OCI-LY1 (cell line): ENCODE results near the gene FAF1.

ENCODE experiments used
- H2AFZ ChIP-seq: fragments of 200-600 bp; sonication (generic), shearing (Covaris generic); 2 replicates; pipeline ENCODE4 v1.6.0; 2014; ENCODE audit warnings: antibody characterized with exemption, mild to moderate bottlenecking, low read length
- H3F3A ChIP-seq: fragments of 200-600 bp; sonication (generic), shearing (Covaris generic); 2 replicates; pipeline ENCODE4 v1.6.0; 2014; ENCODE audit warnings: mild to moderate bottlenecking, antibody characterized with exemption, low read length, moderate library complexity; ENCODE audit not compliant: insufficient read depth
- H3K27ac ChIP-seq: fragments of 200-600 bp; sonication (generic); 2 replicates; pipeline ENCODE4 v1.5.1; 2014; ENCODE audit warnings: low read length, mixed run types, mild to moderate bottlenecking, low read depth; ENCODE audit not compliant: poor library complexity, severe bottlenecking
- H3K27me3 ChIP-seq: fragments of 200-600 bp; sonication (generic); 2 replicates; pipeline ENCODE4 v1.6.0; 2014; ENCODE audit warnings: antibody characterized with exemption, mild to moderate bottlenecking, low read length, moderate library complexity; ENCODE audit not compliant: insufficient read depth
- H3K36me3 ChIP-seq: fragments of 200-600 bp; sonication (generic); 2 replicates; pipeline ENCODE4 v1.6.1; 2014; ENCODE audit warnings: mild to moderate bottlenecking, antibody characterized with exemption, low read length, moderate library complexity, mixed read lengths; ENCODE audit not compliant: insufficient read depth
- H3K4me1 ChIP-seq: fragments of 200-600 bp; sonication (generic); 2 replicates; pipeline ENCODE4 v1.5.1; 2014; ENCODE audit warnings: mild to moderate bottlenecking, low read length, moderate library complexity; ENCODE audit not compliant: insufficient read depth, severe bottlenecking
- H3K4me2 ChIP-seq: fragments of 200-600 bp; sonication (generic), shearing (Covaris generic); 2 replicates; pipeline ENCODE4 v1.6.1; 2014; ENCODE audit warnings: low read length
- H3K4me3 ChIP-seq: fragments of 200-600 bp; sonication (generic); 2 replicates; pipeline ENCODE4 v1.5.1; 2014; ENCODE audit warnings: low read length, low read depth, mild to moderate bottlenecking, mixed read lengths; ENCODE audit not compliant: poor library complexity, severe bottlenecking
- H3K79me2 ChIP-seq: fragments of 200-600 bp; shearing (Covaris generic); 2 replicates; pipeline ENCODE4 v1.6.1; 2016; ENCODE audit warnings: mixed run types, low read length, mixed read lengths; ENCODE audit not compliant: insufficient read depth
- H3K9ac ChIP-seq: fragments of 200-600 bp; sonication (generic), shearing (Covaris generic); 2 replicates; pipeline ENCODE4 v1.6.1; 2014; ENCODE audit warnings: mild to moderate bottlenecking, low read length, mixed read lengths
- H3K9me2 ChIP-seq: fragments of 200-600 bp; sonication (generic), shearing (Covaris generic); 2 replicates; pipeline ENCODE4 v1.6.1; 2014; ENCODE audit warnings: low read depth, mild to moderate bottlenecking, low read length, mixed read lengths
- H3K9me3 ChIP-seq: fragments of 200-600 bp; shearing (Covaris generic); 2 replicates; pipeline ENCODE4 v1.6.1; 2014; ENCODE audit warnings: low read length, mixed read lengths
- H4K20me1 ChIP-seq: fragments of 200-600 bp; sonication (generic), shearing (Covaris generic); 2 replicates; pipeline ENCODE4 v1.6.0; 2016; ENCODE audit warnings: mild to moderate bottlenecking, low read length; ENCODE audit not compliant: insufficient read depth
- EZH2 ChIP-seq: fragments of 200-600 bp; sonication (generic), shearing (Covaris generic); IDR thresholded peaks from 2 replicates; pipeline ENCODE4 v1.8.0; 2017; ENCODE audit warnings: borderline replicate concordance, mixed run types, mild to moderate bottlenecking, antibody characterized with exemption, low read length, moderate library complexity, mixed read lengths
- TF ChIP-seq, protein P1 (sequence below): fragments of 200-600 bp; sonication (generic), shearing (Covaris generic); IDR thresholded peaks from 2 replicates; pipeline ENCODE4 v1.5.1; 2017; ENCODE audit warnings: mild to moderate bottlenecking, antibody characterized with exemption, low read length, moderate library complexity, mixed read lengths

FAF1 gene

DNA sequence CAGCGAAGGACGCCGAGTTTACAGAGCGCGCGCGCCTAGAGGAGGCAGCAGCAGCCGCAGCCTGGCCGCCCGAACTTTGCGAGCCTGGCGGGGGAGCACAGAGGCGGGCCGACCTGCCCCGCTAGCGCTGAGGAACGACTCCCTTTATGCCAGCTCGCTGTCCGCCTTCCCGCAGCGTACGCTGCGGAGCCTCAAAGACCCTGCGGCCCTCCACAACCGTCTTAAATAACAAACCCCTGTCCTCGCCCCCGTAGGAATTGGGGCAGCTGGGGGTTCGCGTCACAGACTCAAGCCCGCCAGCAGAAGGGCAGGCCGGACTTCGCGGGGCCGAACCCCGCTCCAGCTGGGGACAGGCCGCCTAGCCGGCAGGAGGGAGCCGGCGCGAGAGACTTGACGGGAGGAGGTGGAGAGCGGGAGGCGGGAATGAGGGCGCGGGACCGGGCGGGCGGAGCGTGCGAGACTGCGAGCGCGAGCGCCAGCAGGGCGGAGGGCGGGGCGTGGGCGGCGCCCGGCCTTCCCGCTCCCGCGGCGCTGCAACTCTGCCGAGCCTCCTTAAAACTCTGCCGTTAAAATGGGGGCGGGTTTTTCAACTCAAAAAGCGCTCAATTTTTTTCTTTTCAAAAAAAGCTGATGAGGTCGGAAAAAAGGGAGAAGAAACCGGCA is 8.2 kb upstream of the FAF1 start:
- Histone ChIP-seq H3K9me2 (no peaks in the 10 kb centered on the region), H3K27me3 (no peaks in the 10 kb centered on the region), H2AFZ (no peak overlapping the region), H3K4me2 (peak overlapping the region; percentile 89), H3K4me1 (peaks cover 21% of the 10 kb centered on the region), H3K79me2 (peaks cover 44% of the 10 kb centered on the region), H3K9me3 (no peaks in the 10 kb centered on the region), H4K20me1 (no peaks in the 10 kb centered on the region), H3K4me3 (peak overlapping the region; percentile 89), H3K27ac (peak overlapping the region; percentile 95), H3K9ac (peak overlapping the region; percentile 99), H3F3A (no peaks in the 10 kb centered on the region), H3K36me3 (peaks cover 28% of the 10 kb centered on the region)
- TF ChIP-seq, protein P1, sequence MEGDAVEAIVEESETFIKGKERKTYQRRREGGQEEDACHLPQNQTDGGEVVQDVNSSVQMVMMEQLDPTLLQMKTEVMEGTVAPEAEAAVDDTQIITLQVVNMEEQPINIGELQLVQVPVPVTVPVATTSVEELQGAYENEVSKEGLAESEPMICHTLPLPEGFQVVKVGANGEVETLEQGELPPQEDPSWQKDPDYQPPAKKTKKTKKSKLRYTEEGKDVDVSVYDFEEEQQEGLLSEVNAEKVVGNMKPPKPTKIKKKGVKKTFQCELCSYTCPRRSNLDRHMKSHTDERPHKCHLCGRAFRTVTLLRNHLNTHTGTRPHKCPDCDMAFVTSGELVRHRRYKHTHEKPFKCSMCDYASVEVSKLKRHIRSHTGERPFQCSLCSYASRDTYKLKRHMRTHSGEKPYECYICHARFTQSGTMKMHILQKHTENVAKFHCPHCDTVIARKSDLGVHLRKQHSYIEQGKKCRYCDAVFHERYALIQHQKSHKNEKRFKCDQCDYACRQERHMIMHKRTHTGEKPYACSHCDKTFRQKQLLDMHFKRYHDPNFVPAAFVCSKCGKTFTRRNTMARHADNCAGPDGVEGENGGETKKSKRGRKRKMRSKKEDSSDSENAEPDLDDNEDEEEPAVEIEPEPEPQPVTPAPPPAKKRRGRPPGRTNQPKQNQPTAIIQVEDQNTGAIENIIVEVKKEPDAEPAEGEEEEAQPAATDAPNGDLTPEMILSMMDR, result peak; percentile 31
- no peak for TF ChIP-seq EZH2

- Histone ChIP-seq H4K20me1 (no peaks in the 10 kb centered on the region), H3K4me3 (peak overlapping the region; percentile 89), H2AFZ (0 out of 2 replicates have a peak overlapping the region, but pooled peaks have one; percentile 8), H3K27ac (peak overlapping the region; percentile 95), H3K4me2 (peak overlapping the region; percentile 89), H3K27me3 (no peaks in the 10 kb centered on the region), H3K79me2 (peaks cover 37% of the 10 kb centered on the region), H3K36me3 (peaks cover 21% of the 10 kb centered on the region), H3F3A (no peaks in the 10 kb centered on the region), H3K9ac (peak overlapping the region; percentile 99), H3K4me1 (peaks cover 15% of the 10 kb centered on the region), H3K9me2 (no peaks in the 10 kb centered on the region), H3K9me3 (no peaks in the 10 kb centered on the region)
- no peak for TF ChIP-seq EZH2
- TF ChIP-seq, protein P1, result no peak; the same call in 1 of the 2 replicates
Observed at GRCh38 chr1:50967416-50968157, 7.5 kb upstream of the FAF1 start.

- no peaks in the 10 kb centered on the region for H3K27me3 ChIP-seq
- H3K36me3 ChIP-seq, result peaks cover 19% of the 10 kb centered on the region
- peak overlapping the region; percentile 95 for H3K27ac ChIP-seq
- peak overlapping the region; percentile 89 for H3K4me2 ChIP-seq
- H3K4me3 ChIP-seq, result peak overlapping the region; percentile 89
- H3K9me2 ChIP-seq, result no peaks in the 10 kb centered on the region
- H3F3A ChIP-seq, result no peaks in the 10 kb centered on the region
- peaks cover 15% of the 10 kb centered on the region for H3K4me1 ChIP-seq
- H3K9ac ChIP-seq, result peak overlapping the region; percentile 99
- H4K20me1 ChIP-seq, result no peaks in the 10 kb centered on the region
- no peak for TF ChIP-seq EZH2
- TF ChIP-seq, protein P1, result no peak
- H3K9me3 ChIP-seq, result no peaks in the 10 kb centered on the region
- H2AFZ ChIP-seq, result 0 out of 2 replicates have a peak overlapping the region, but pooled peaks have one; percentile 8
- peaks cover 31% of the 10 kb centered on the region for H3K79me2 ChIP-seq
Observed at GRCh38 chr1:50966991-50967390, 6.9 kb upstream of the FAF1 start.
